HG03196 (cell line): ENCODE data around the gene HELQ.
"Not testable (repeated sequence)": the region's sequence is repeated elsewhere in the genome, so short reads cannot be mapped to it uniquely, and the experiment has no call there.

Experiments used
- ATAC-seq: cut with Tn5 transposase; IDR thresholded peaks from one replicate; pipeline ENCODE4 v1.9.1; 2021; ENCODE audit not compliant: unreplicated experiment

HELQ gene

GRCh38 chr4:83440148-83440814 is 15.3 kb downstream of the HELQ start:
- ATAC-seq = no peak

GRCh38 chr4:83438719-83439118 is 16.9 kb downstream of the HELQ start:
- ATAC-seq = no peak

- ATAC-seq = no peak
Measured at GRCh38 chr4:83436680-83437079, 18.9 kb downstream of the HELQ start.

- no peak for ATAC-seq
Measured at GRCh38 chr4:83431200-83431599, 24.4 kb downstream of the HELQ start.

GRCh38 chr4:83418211-83418610 is 37.4 kb downstream of the HELQ start:
- ATAC-seq = no peak

- ATAC-seq = no peak
Measured at GRCh38 chr4:83417566-83417965, 38.1 kb downstream of the HELQ start.

- no peak for ATAC-seq
Measured at GRCh38 chr4:83413676-83414075, 41.9 kb downstream of the HELQ start.

GRCh38 chr4:83408908-83409307 is 46.7 kb downstream of the HELQ start:
- ATAC-seq = no peak

- ATAC-seq = no peak
Measured at GRCh38 chr4:83405844-83406816, 49.5 kb downstream of the HELQ start.

- ATAC-seq = not testable (repeated sequence)
Measured at GRCh38 chr4:83398158-83398557, 57.5 kb downstream of the HELQ start.

GRCh38 chr4:83393908-83394307 is 61.7 kb downstream of the HELQ start:
- no peak for ATAC-seq

- ATAC-seq = no peak
Measured at GRCh38 chr4:83392562-83392961, 63.1 kb downstream of the HELQ start.

- ATAC-seq = no peak
Measured at GRCh38 chr4:83390944-83391343, 64.7 kb downstream of the HELQ start.

- no peak for ATAC-seq
Measured at GRCh38 chr4:83389756-83390505, 65.7 kb downstream of the HELQ start.

- no peak for ATAC-seq
Measured at GRCh38 chr4:83389037-83389720, 66.4 kb downstream of the HELQ start.

GRCh38 chr4:83388313-83388676 is 67.3 kb downstream of the HELQ start:
- ATAC-seq = no peak

GRCh38 chr4:83387476-83388312 is 67.9 kb downstream of the HELQ start:
- ATAC-seq = no peak

GRCh38 chr4:83387012-83387411 is 68.6 kb downstream of the HELQ start:
- no peak for ATAC-seq

- no peak for ATAC-seq
Measured at GRCh38 chr4:83382850-83383249, 72.8 kb downstream of the HELQ start.

- ATAC-seq = no peak
Measured at GRCh38 chr4:83381173-83381572, 74.5 kb downstream of the HELQ start.
